ENCODE data around the gene CALML6.

Gene CALML6

DNA sequence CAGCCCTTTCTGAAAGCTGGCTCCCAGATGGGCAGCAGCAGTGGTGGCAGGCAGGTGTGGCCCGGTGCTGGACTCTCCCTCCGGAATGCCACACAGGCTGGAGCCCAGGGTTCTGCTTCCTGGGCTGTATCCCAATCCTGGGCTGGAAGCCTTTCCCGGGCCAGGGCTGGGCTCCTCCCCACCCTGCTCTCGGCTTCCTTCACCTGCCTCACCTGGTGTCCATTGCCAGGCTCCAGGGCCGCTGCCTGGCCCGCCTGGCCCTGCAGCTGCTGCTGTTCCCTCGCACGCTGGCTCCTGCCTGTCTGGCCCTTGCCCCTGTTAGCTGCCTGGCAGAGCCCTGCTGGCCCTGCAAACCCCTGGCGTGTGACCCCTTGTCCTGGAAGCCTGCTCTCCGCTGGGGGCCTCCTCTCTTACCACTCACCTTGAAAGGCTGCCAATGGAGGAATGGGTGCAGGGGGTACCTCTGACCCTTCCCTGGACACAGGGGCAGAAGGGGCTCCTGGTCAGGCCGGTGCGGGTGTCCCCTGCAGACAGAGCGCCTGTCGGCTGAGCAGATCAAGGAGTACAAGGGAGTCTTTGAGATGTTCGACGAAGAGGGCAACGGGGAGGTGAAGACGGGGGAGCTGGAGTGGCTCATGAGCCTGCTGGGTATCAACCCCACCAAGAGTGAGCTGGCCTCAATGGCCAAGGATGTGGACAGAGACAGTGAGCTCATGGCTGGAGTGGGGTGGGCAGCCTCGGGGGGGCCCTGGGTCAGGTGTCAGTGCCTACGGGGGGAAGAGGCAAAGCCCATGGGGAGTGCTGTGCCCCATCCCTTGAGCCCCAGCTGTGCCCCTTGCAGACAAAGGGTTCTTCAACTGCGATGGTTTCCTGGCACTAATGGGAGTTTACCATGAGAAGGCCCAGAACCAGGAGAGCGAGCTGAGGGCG, 1.1 kb downstream of the CALML6 start:
- H3K4me3 ChIP-seq (ENCODE audit: low read depth, low read length): no peak overlapping the region
- TF ChIP-seq, protein P1, sequence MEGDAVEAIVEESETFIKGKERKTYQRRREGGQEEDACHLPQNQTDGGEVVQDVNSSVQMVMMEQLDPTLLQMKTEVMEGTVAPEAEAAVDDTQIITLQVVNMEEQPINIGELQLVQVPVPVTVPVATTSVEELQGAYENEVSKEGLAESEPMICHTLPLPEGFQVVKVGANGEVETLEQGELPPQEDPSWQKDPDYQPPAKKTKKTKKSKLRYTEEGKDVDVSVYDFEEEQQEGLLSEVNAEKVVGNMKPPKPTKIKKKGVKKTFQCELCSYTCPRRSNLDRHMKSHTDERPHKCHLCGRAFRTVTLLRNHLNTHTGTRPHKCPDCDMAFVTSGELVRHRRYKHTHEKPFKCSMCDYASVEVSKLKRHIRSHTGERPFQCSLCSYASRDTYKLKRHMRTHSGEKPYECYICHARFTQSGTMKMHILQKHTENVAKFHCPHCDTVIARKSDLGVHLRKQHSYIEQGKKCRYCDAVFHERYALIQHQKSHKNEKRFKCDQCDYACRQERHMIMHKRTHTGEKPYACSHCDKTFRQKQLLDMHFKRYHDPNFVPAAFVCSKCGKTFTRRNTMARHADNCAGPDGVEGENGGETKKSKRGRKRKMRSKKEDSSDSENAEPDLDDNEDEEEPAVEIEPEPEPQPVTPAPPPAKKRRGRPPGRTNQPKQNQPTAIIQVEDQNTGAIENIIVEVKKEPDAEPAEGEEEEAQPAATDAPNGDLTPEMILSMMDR (conservative IDR thresholded peaks at IDR 0.05; ENCODE audit: low read depth, low read length): no peak
- DNase-seq (ENCODE audit: low read depth): no peak

DNA sequence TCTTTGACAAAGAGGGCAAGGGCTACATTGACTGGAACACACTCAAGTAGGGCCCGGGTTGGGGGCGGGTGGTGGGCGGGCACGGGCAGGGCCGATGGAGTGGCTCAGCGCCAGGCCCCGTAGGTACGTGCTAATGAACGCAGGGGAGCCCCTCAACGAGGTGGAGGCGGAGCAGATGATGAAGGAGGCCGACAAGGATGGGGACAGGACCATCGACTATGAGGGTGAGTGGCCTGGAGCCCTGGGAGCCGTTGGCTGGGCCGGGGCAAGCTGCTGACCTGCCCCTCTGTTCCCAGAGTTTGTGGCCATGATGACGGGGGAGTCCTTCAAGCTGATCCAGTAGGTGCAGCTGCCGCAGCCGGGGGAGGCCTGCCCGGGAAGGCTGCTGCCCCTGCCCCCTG, 1.8 kb downstream of the CALML6 start:
- H3K4me3 ChIP-seq (ENCODE audit: low read depth, low read length): no peak overlapping the region
- TF ChIP-seq, protein P1 (conservative IDR thresholded peaks at IDR 0.05; ENCODE audit: low read depth, low read length): no peak
- no peak for DNase-seq (ENCODE audit: low read depth)

GRCh38 chr1:1917304-1917976, 2.4 kb downstream of the CALML6 start:
- no peak for DNase-seq (ENCODE audit: low read depth)
- TF ChIP-seq, protein P1 (conservative IDR thresholded peaks at IDR 0.05; ENCODE audit: low read depth, low read length): no peak
- no peak overlapping the region for H3K4me3 ChIP-seq (ENCODE audit: low read depth, low read length)

DNA sequence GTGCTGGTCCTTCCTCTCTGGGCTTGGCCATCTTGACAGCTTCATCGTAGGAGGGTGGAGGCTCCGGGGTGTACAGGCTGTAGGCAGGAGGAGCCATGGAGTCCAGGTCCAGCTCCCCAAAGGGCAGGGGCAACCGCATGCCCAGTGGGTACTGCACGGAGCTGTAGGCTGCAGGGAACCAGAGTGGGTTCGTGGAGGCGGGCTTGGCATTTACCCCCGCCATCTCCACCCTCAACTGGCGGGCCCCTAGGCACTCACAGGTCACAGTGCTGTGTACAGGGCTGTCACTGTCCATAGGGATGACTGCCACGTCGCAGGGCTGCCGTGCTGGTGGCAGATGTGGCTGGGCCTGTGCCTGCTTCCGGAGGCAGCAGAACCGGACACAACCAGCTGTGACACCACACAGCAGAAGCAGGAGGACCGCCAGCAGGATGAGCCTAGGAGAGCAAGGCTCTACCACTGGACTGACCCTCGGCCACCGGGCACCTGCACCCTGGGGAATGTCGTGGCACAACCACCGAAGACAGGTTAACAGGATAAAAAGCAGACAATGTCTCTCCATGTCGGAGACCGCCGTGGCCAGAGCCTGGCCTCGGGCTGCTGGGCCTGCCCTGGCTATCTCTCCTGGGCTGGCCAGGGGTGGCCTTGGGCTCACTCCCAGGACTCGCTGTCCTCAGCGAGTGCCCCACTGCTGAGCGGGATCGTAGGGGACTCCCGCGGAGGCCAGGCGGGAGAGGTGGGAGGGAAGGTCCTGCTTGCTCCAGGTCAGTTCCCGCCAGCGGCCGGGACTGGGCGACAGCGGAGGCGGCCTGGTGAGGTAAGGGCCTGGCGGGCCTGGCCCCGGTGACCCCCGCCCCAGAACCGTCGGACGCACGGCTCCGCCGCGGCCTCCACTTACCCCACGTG, 3.2 kb downstream of the CALML6 start:
- no peak for DNase-seq (ENCODE audit: low read depth)
- peak overlapping the region; percentile 51 for H3K4me3 ChIP-seq (ENCODE audit: low read depth, low read length)
- TF ChIP-seq, protein P1 (conservative IDR thresholded peaks at IDR 0.05; ENCODE audit: low read depth, low read length): no peak

DNA sequence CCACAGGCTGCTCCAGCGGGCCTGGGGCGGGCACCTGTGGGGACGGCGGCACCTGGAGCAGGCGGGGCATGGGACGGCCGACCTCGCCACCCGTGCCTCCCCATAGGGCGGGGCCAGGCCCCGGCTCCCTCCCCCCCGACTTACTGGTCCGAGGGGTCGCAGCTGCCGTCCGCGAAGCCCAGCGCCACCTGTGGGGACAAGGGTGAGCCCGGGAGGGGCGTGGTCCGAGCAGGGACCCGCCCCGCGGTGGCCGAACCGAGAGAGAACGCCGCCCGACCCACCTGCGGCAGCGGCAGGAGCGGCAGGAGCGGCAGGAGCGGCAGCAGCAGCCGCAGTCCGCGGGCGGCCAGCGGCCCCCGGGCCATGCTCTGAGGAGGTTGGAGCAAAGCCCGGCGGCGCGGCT, 3.8 kb downstream of the CALML6 start, which contains the start of gene TMEM52:
TMEM52 (minus strand) TSS at position 379 of the 403 bp plus-strand sequence; CDS start at position 365, 14 bp downstream.
- H3K4me3 ChIP-seq (ENCODE audit: low read depth, low read length): peak within 1 kb of the TSS; percentile 51
- TF ChIP-seq, protein P1 (conservative IDR thresholded peaks at IDR 0.05; ENCODE audit: low read depth, low read length): no peak
- no peak for DNase-seq (ENCODE audit: low read depth)

GRCh38 chr1:1919304-1920056, 4.4 kb downstream of the CALML6 start:
- H3K4me3 ChIP-seq (ENCODE audit: low read depth, low read length): peak overlapping the region; percentile 51
- TF ChIP-seq, protein P1 (conservative IDR thresholded peaks at IDR 0.05; ENCODE audit: low read depth, low read length): no peak

More at GRCh38 chr1:1919304-1920056, 4.4 kb downstream of the CALML6 start:
- peak; percentile 98 for DNase-seq (ENCODE audit: low read depth)

Data from choroid plexus epithelial cell (primary cell).